Measurements from ENCODE around the gene USP3. TPM values are rescaled to one million over a fixed set of nuclear protein-coding genes. Genes with fewer than 3 reads are reported as not detected.

USP3 gene
- total RNA-seq, 6 experiments from 2014 or later = 21.9 to 33.8 (median 24.8) TPM

DNA sequence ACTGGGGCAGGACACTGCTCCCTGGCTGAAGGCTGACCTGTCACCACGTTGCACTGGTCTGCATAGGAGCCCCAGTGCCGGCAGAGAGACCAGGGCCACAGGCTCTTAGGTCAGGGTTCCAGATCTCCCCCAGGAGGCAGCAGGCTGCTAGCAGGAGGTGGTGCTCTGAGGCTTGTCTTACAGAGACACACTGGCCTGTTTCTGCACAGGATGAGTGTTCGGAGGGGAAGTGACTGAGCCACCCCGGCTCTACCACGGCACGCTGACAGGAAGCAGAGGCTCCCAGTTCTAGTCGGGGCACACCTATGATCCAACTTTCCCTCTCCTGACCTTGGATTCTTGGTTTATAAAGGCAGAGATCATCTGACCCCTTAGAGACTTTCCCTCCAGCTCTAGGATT, 101.4 kb downstream of the USP3 start:
- H3K36me3 ChIP-seq = peaks cover 0 to 22% (median 4%) of the 10 kb centered on the region in 4 donors
- no peaks in the 10 kb centered on the region for H3K27me3 ChIP-seq
- TF ChIP-seq, protein P1, sequence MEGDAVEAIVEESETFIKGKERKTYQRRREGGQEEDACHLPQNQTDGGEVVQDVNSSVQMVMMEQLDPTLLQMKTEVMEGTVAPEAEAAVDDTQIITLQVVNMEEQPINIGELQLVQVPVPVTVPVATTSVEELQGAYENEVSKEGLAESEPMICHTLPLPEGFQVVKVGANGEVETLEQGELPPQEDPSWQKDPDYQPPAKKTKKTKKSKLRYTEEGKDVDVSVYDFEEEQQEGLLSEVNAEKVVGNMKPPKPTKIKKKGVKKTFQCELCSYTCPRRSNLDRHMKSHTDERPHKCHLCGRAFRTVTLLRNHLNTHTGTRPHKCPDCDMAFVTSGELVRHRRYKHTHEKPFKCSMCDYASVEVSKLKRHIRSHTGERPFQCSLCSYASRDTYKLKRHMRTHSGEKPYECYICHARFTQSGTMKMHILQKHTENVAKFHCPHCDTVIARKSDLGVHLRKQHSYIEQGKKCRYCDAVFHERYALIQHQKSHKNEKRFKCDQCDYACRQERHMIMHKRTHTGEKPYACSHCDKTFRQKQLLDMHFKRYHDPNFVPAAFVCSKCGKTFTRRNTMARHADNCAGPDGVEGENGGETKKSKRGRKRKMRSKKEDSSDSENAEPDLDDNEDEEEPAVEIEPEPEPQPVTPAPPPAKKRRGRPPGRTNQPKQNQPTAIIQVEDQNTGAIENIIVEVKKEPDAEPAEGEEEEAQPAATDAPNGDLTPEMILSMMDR (IDR thresholded peaks at IDR 0.05) = no peak
- no peak for TF ChIP-seq POLR2A (IDR thresholded peaks at IDR 0.05)
- no peak overlapping the region for H3K4me3 ChIP-seq
- DNase-seq (no peak), ATAC-seq (peak in 2 of 4 donors; percentile 7 to 28)
- intact Hi-C loops (cut with DNase I) = no loop called here
- no peaks in the 10 kb centered on the region for H3K9me3 ChIP-seq
- WGBS (ENCODE audit: insufficient coverage, low coverage, low lambda C conversion rate, missing lambda C conversion rate) = 47% methylated on average over 3 of the region's 7 CpGs
- H3K27ac ChIP-seq = no peak overlapping the region
- H3K4me1 ChIP-seq = peaks cover 0 to 12% (median 2%) of the 10 kb centered on the region in 4 donors

DNA sequence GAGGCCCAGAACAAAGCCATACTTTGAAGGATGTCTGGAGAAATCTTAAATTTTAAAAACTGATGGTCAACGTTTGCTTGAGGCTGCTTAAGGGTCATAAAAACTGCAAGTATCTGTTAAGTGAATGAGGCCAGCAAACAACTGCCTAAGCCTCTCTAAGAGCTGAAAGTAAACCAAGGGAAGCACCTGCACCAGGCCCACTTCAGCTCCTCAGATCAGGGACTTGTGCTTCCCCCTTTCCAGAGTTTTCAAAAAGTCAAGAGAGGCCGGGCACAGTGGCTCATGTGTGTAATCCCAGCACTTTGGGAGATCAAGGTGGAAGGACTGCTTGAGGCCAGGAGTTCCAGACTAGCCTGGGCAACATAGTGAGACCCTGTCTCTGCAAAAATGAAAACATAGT, 101.9 kb downstream of the USP3 start:
- intact Hi-C loops (cut with DNase I) = no loop called here
- Histone ChIP-seq H3K4me3 (no peak overlapping the region), H3K9me3 (no peaks in the 10 kb centered on the region), H3K27ac (no peak overlapping the region), H3K27me3 (no peaks in the 10 kb centered on the region), H3K4me1 (peaks cover 0 to 12% (median 2%) of the 10 kb centered on the region in 4 donors), H3K36me3 (peaks cover 0 to 22% (median 4%) of the 10 kb centered on the region in 4 donors)
- ATAC-seq = no peak
- 72% methylated on average over 2 of the region's 2 CpGs for WGBS (ENCODE audit: insufficient coverage, low coverage, low lambda C conversion rate, missing lambda C conversion rate)
- TF ChIP-seq, protein P1 (IDR thresholded peaks at IDR 0.05) = no peak
- no peak for TF ChIP-seq POLR2A (IDR thresholded peaks at IDR 0.05)
- DNase-seq = no peak

DNA sequence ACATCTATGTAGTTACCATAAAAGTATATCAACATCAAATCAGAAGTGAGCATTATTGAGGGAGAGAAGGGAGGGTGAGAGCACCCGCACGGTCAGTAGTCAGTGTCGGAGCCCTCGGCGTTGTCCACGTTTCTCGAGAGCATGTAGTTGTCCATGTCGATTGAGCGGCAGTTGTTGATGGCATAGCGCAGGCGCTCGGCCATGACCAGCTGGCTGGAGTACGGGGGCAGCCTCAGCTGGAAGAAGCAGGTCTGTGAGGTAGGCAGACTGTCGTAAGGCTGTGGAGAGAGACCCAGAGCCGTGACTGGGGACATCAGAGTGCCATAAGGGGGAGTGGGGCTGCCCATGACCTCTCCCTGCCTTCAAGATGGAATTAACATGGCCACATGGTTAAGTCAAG, 104.6 kb downstream of the USP3 start:
- H3K27ac ChIP-seq = no peak overlapping the region
- H3K27me3 ChIP-seq = no peaks in the 10 kb centered on the region
- H3K4me1 ChIP-seq = peaks cover 0 to 6% (median 2%) of the 10 kb centered on the region in 4 donors
- DNase-seq (no peak), ATAC-seq (no peak)
- peaks cover 0 to 31% (median 4%) of the 10 kb centered on the region in 4 donors for H3K36me3 ChIP-seq
- intact Hi-C loops (cut with DNase I) = no loop called here
- TF ChIP-seq, protein P1 (IDR thresholded peaks at IDR 0.05) = no peak
- TF ChIP-seq POLR2A (IDR thresholded peaks at IDR 0.05) = no peak
- H3K4me3 ChIP-seq = no peak overlapping the region
- 87% methylated on average over 15 of the region's 15 CpGs for WGBS (ENCODE audit: insufficient coverage, low coverage, low lambda C conversion rate, missing lambda C conversion rate)
- no peaks in the 10 kb centered on the region for H3K9me3 ChIP-seq

DNA sequence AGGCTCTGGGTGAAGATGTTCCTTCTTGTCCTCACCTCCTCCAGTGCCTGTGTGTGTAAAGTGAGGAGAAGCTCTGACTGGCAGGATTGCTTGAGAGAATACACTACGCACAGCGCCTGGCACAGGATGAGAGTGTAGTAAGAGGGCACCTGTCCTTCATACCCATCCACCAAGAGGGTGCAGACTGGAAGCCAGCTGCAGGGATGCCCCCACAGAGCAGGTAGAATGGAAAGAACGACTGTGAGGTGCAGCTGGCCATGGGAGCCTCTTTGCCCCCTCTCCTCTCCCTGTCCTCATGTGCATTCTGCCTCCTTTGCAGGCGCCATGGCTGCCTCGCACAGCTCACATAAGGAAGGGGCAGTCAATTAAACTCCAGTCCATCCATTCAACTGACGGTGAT, 105.1 kb downstream of the USP3 start:
- Histone ChIP-seq H3K36me3 (peaks cover 0 to 35% (median 4%) of the 10 kb centered on the region in 4 donors), H3K4me1 (peaks cover 0 to 6% (median 2%) of the 10 kb centered on the region in 4 donors), H3K27me3 (no peaks in the 10 kb centered on the region), H3K4me3 (no peak overlapping the region), H3K27ac (no peak overlapping the region), H3K9me3 (no peaks in the 10 kb centered on the region)
- WGBS (ENCODE audit: insufficient coverage, low coverage, low lambda C conversion rate, missing lambda C conversion rate) = 80% methylated on average over 3 of the region's 6 CpGs
- TF ChIP-seq, protein P1 (IDR thresholded peaks at IDR 0.05) = no peak
- TF ChIP-seq POLR2A (IDR thresholded peaks at IDR 0.05) = no peak
- intact Hi-C loops (cut with DNase I) = no loop called here
- DNase-seq (no peak), ATAC-seq (no peak)
